WTC11 (cell line): Measurements from ENCODE around the gene GJA10. TPM values are rescaled to one million over a fixed set of nuclear protein-coding genes. Genes with fewer than 3 reads are reported as not detected.
"Not testable (repeated sequence)": the region's sequence is repeated elsewhere in the genome, so short reads cannot be mapped to it uniquely, and the experiment has no call there.

Experiments
- ATAC-seq: fragments of 200-7000 bp; cut with Tn5 transposase; 2 replicates; pipeline ENCODE4 v1.10.0; 2021; ENCODE audit warnings: mild to moderate bottlenecking, moderate library complexity
- Bru-seq: library from RNA; stranded (reverse); fragments of 400-500 nt; gene quantifications from one replicate; lab custom pipeline; 2021; lab: Mats Ljungman, UMichigan
- CTCF ChIA-PET: fragments of 300-600 bp; sonication (Branson Sonifier 250); formaldehyde crosslinking; loops from one replicate; lab custom pipeline; 2021; ENCODE audit warnings: antibody characterized with exemption; lab: Charles Lee
- POLR2A ChIA-PET: fragments of 350-600 bp; sonication (Branson Sonifier 250); formaldehyde crosslinking; loops from one replicate; lab custom pipeline; 2021; ENCODE audit warnings: antibody characterized with exemption; lab: Charles Lee
- DNase-seq: peaks from one replicate; pipeline ENCODE4 v3.0.0; 2021; ENCODE audit warnings: low spot score
- H3K27ac Mint-ChIP-seq: 2 replicates; pipeline ENCODE4 v1.8.0; 2021; ENCODE audit warnings: mixed read lengths
- H3K27me3 Mint-ChIP-seq: 2 replicates; pipeline ENCODE4 v1.8.0; 2021; ENCODE audit warnings: low read depth, mild to moderate bottlenecking, moderate library complexity, mixed read lengths
- H3K36me3 Mint-ChIP-seq: 2 replicates; pipeline ENCODE4 v1.8.0; 2021; ENCODE audit warnings: mixed read lengths
- H3K4me1 Mint-ChIP-seq: 2 replicates; pipeline ENCODE4 v1.8.0; 2022; ENCODE audit warnings: mixed read lengths
- H3K4me3 Mint-ChIP-seq: 2 replicates; pipeline ENCODE4 v1.8.0; 2021; ENCODE audit warnings: mild to moderate bottlenecking, moderate library complexity, mixed read lengths
- H3K9me3 Mint-ChIP-seq: 2 replicates; pipeline ENCODE4 v1.8.0; 2021; ENCODE audit warnings: mixed read lengths
- ATF6 ChIP-seq: sonication (generic); formaldehyde crosslinking; IDR thresholded peaks from 2 replicates; pipeline ENCODE4 v1.8.1; 2023; ENCODE audit warnings: mild to moderate bottlenecking, missing genetic modification reagents
- CREM ChIP-seq: sonication (generic); formaldehyde crosslinking; IDR thresholded peaks from 2 replicates; pipeline ENCODE4 v1.8.1; 2022; ENCODE audit warnings: mild to moderate bottlenecking, missing genetic modification reagents, moderate library complexity
- E2F5 ChIP-seq: sonication (generic); formaldehyde crosslinking; IDR thresholded peaks from 2 replicates; pipeline ENCODE4 v1.8.1; 2022; ENCODE audit warnings: mild to moderate bottlenecking, moderate library complexity, missing genetic modification reagents
- EMX1 ChIP-seq: fragments of 250-450 bp; sonication (Bioruptor Pico); IDR thresholded peaks from 2 replicates; pipeline ENCODE4 v1.8.0; 2021; ENCODE audit warnings: mild to moderate bottlenecking
- ESRRA ChIP-seq: sonication (generic); formaldehyde crosslinking; IDR thresholded peaks from 2 replicates; pipeline ENCODE4 v1.8.1; 2022; ENCODE audit warnings: mild to moderate bottlenecking, missing genetic modification reagents, borderline replicate concordance
- FOXP4 ChIP-seq: sonication (generic); formaldehyde crosslinking; IDR thresholded peaks from 2 replicates; pipeline ENCODE4 v1.8.0; 2022; ENCODE audit warnings: mild to moderate bottlenecking, missing genetic modification reagents
- GRHL2 ChIP-seq: fragments of 250-450 bp; sonication (Bioruptor Pico); IDR thresholded peaks from 2 replicates; pipeline ENCODE4 v1.8.0; 2022; ENCODE audit warnings: mild to moderate bottlenecking, moderate library complexity; ENCODE audit not compliant: insufficient replicate concordance, severe bottlenecking
- GTF2I ChIP-seq: fragments of 250-450 bp; sonication (Bioruptor Pico); conservative IDR thresholded peaks from 2 replicates; pipeline ENCODE4 v1.4.0; 2021; ENCODE audit warnings: mild to moderate bottlenecking
- IRF2 ChIP-seq: sonication (generic); formaldehyde crosslinking; IDR thresholded peaks from 2 replicates; pipeline ENCODE4 v1.8.0; 2022; ENCODE audit warnings: low read depth, missing genetic modification reagents, borderline replicate concordance
- MAX ChIP-seq: sonication (generic); formaldehyde crosslinking; IDR thresholded peaks from 2 replicates; pipeline ENCODE4 v1.8.0; 2022; ENCODE audit warnings: mild to moderate bottlenecking, missing genetic modification reagents
- MYBL2 ChIP-seq: sonication (generic); formaldehyde crosslinking; IDR thresholded peaks from 2 replicates; pipeline ENCODE4 v1.8.1; 2023; ENCODE audit warnings: mild to moderate bottlenecking, moderate library complexity, missing genetic modification reagents
- NFATC4 ChIP-seq: fragments of 250-450 bp; sonication (Bioruptor Pico); IDR thresholded peaks from 2 replicates; pipeline ENCODE4 v1.9.0; 2021; ENCODE audit warnings: mild to moderate bottlenecking
- NFYB ChIP-seq: sonication (generic); formaldehyde crosslinking; conservative IDR thresholded peaks from 2 replicates; pipeline ENCODE4 v1.8.0; 2022; ENCODE audit warnings: low read depth, missing genetic modification reagents
- NR2C2 ChIP-seq: sonication (generic); formaldehyde crosslinking; IDR thresholded peaks from 2 replicates; pipeline ENCODE4 v1.8.0; 2022; ENCODE audit warnings: mild to moderate bottlenecking, missing genetic modification reagents
- OVOL2 ChIP-seq: fragments of 250-450 bp; sonication (Bioruptor Pico); IDR thresholded peaks from 2 replicates; pipeline ENCODE4 v1.9.0; 2021; ENCODE audit warnings: mild to moderate bottlenecking, borderline replicate concordance
- PRDM15 ChIP-seq: sonication (generic); formaldehyde crosslinking; IDR thresholded peaks from 2 replicates; pipeline ENCODE4 v1.8.0; 2022; ENCODE audit warnings: missing genetic modification reagents
- RELA ChIP-seq: sonication (generic); formaldehyde crosslinking; IDR thresholded peaks from 2 replicates; pipeline ENCODE4 v1.8.1; 2022; ENCODE audit warnings: missing genetic modification reagents, mild to moderate bottlenecking, borderline replicate concordance
- SOX15 ChIP-seq: fragments of 250-450 bp; sonication (Bioruptor Pico); IDR thresholded peaks from 2 replicates; pipeline ENCODE4 v1.9.0; 2021; ENCODE audit warnings: mild to moderate bottlenecking
- USF1 ChIP-seq: sonication (generic); formaldehyde crosslinking; IDR thresholded peaks from 2 replicates; pipeline ENCODE4 v1.8.0; 2022; ENCODE audit warnings: mild to moderate bottlenecking, missing genetic modification reagents
- ZBTB43 ChIP-seq: sonication (generic); formaldehyde crosslinking; IDR thresholded peaks from 2 replicates; pipeline ENCODE4 v1.8.1; 2023; ENCODE audit warnings: mild to moderate bottlenecking, missing genetic modification reagents
- ZNF232 ChIP-seq: sonication (generic); formaldehyde crosslinking; IDR thresholded peaks from 2 replicates; pipeline ENCODE4 v1.8.0; 2022; ENCODE audit warnings: mild to moderate bottlenecking, missing genetic modification reagents
- ZNF423 ChIP-seq: fragments of 250-450 bp; sonication (Bioruptor Pico); IDR thresholded peaks from 2 replicates; pipeline ENCODE4 v2.1.2; 2022; ENCODE audit warnings: mild to moderate bottlenecking, moderate library complexity
- long read RNA-seq, 3 experiments: library from RNA in 1 of 3; library from capped mRNA in 1 of 3; library from polyadenylated mRNA in 1 of 3; unstranded in 2 of 3; stranded (forward) in 1 of 3; transcript quantifications; one replicate each; pipeline ENCODE4 v2.0.0, GENCODE V29; 2021
- total RNA-seq: library from RNA; stranded (reverse); gene quantifications from 3 replicates; pipeline ENCODE4 v1.2.3, GENCODE V29; 2021

Gene GJA10
- total RNA-seq (not detected in 3 replicates), Bru-seq, nascent RNA (percentile 2 among the genes with signal in this experiment)
- long read RNA-seq, experiment 1, result 0 reads
- long read RNA-seq, experiment 2, result 0 reads
- long read RNA-seq, experiment 3, result 0 reads

- H3K4me3 Mint-ChIP-seq, result no peak within 1 kb of the TSS
- no peaks in the 10 kb centered on the region for H3K9me3 Mint-ChIP-seq
- peaks cover 55% of the 10 kb centered on the region for H3K27me3 Mint-ChIP-seq
- ATAC-seq (no peak), DNase-seq (no peak)
- H3K36me3 Mint-ChIP-seq, result no peaks in the 10 kb centered on the region
- H3K4me1 Mint-ChIP-seq, result peaks cover 33% of the 10 kb centered on the region
- H3K27ac Mint-ChIP-seq, result no peak within 1 kb of the TSS
- POLR2A ChIA-PET, result no interaction called here
- TF ChIP-seq EMX1 (no peak), ATF6 (CRISPR knock-in tag) (no peak), SOX15 (CRISPR knock-in tag) (no peak), RELA (CRISPR knock-in tag) (no peak), GRHL2 (CRISPR knock-in tag) (no peak), ESRRA (CRISPR knock-in tag) (no peak), IRF2 (CRISPR knock-in tag) (no peak), MYBL2 (CRISPR knock-in tag) (no peak)
- CTCF ChIA-PET, result no interaction called here
Measured at GRCh38 chr6:89894169-89894568, at the start of gene GJA10. Gene GJA10, plus strand, starts transcription at chr6:89894469. Its CDS starts 0 bp downstream, at chr6:89894469.

GRCh38 chr6:89847513-89847912, 46.8 kb upstream of the GJA10 start:
- H3K4me1 Mint-ChIP-seq, POLR2A ChIA-PET, H3K27me3 Mint-ChIP-seq, CTCF ChIA-PET, ATAC-seq, H3K4me3 Mint-ChIP-seq, H3K9me3 Mint-ChIP-seq, DNase-seq, H3K27ac Mint-ChIP-seq: not testable (repeated sequence)
- peaks cover 26% of the 10 kb centered on the region for H3K36me3 Mint-ChIP-seq

GRCh38 chr6:89853068-89853467, 41.2 kb upstream of the GJA10 start:
- CTCF ChIA-PET, result interaction anchor here (0.6 to 0.7 kb wide), 2 partner anchors 76 to 1853 kb away, joined by 3 to 4 read pairs; no protein-coding TSS in a partner anchor
- peaks cover 58% of the 10 kb centered on the region for H3K36me3 Mint-ChIP-seq
- no peak for TF ChIP-seq ZNF232
- no peak for TF ChIP-seq ZBTB43 (CRISPR knock-in tag)
- TF ChIP-seq OVOL2, result no peak
- TF ChIP-seq CREM (CRISPR knock-in tag), result no peak
- TF ChIP-seq NFATC4 (CRISPR knock-in tag), result no peak
- TF ChIP-seq MAX (CRISPR knock-in tag), result no peak
- no peak for TF ChIP-seq ZNF423 (CRISPR knock-in tag)
- no peak for TF ChIP-seq NR2C2
- TF ChIP-seq USF1 (CRISPR knock-in tag), result no peak
- no peak for TF ChIP-seq E2F5
- TF ChIP-seq FOXP4 (CRISPR knock-in tag), result no peak
- no peak for TF ChIP-seq GTF2I (CRISPR knock-in tag)
- no peak for TF ChIP-seq NFYB (CRISPR knock-in tag)
- TF ChIP-seq PRDM15 (CRISPR knock-in tag), result no peak
- TF ChIP-seq, all 79 proteins: peak for 0
- POLR2A ChIA-PET, result no interaction called here
- Mint-ChIP-seq H3K4me3 (no peak overlapping the region), H3K27ac (peak overlapping the region; percentile 86), H3K4me1 (no peaks in the 10 kb centered on the region), H3K9me3 (no peaks in the 10 kb centered on the region), H3K27me3 (no peaks in the 10 kb centered on the region)
- no peak for DNase-seq
- ATAC-seq, result no peak
